ENCODE results near the gene AFAP1L1.

The AFAP1L1 gene

DNA sequence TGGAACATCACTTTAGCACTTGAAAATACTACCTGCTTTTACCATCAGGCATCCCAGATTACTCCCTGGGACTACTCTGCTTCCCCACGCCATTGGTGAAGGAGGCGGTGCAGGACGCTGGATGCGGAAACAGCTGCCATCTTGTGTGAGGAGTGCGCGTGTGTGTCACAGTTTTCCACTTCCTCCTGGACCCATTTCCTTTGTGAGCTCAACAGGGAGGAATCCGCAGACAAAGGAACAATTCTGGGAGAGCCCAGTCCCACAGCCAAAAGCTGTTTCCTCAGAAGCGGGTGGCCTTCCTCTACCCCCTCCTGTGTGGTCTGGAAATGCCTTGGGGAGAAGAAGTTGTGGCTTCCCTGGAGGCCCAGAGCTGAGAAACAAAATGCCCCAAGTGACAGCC is 16.8 kb downstream of the AFAP1L1 start:
- DNase-seq = no peak

DNA sequence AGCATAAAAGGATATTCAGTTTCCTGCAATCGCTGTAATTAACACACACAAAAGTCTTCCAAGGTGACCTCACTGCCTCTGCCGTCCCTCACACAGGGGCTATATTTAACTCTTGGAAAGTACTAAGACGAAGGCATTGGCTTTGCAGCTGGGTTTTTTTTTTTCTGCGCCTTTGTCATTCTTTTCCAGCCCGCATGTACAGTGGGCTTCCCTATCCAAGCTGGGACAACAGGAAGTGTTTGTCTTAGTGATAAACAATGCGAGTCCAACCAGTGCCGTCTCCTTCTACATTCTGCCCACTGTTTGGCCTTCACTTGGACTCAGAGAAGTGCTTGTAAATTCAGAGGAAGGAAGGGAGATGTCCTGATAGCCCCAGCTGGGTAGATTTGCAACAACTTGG is 17.6 kb downstream of the AFAP1L1 start:
- no peak for DNase-seq

DNA sequence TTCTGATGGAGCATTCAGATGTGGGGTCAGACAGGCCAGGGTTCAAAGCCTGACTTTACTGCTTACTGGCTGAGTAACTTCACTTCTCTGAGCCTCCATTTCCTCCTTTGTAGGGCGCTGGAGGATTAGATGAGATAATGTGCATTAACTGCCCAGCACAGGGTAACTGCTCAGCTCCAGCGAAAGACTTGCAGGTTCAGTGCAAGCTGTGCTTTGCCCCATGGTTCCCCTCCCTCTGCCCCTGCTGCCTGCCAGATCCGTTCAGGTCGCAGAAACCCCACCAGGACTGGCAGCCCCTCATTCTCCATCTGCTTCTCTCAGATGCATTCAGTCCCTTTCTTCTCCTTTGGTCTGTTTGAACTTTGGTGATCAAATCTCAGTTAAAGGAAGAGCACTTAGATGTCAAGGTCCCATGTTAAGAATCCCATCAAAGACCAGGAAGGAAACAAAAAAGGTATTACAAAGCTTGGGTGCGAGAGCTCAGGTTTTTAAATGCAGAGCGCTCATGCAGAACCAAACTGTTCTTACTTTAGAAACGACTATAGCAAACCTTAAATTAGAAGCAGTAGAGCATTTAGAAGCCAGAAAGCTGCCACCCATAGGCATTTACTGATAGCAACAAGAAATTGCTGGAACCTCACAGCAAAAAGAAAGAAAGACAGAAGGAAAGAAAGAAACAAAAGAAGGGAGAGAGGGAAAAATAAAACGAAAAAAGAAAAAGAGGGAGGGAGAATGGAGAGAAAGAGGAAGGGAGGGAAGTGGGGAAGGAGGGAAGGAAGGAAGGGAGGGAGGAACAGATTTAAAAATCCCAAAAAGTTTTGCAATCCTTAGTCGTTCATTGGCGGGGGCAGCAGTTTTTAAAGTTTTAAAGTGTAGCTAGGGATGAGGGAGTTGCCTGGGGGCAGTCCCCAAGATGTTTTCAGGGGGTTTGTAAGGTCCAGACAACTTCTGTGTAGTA is 23.5 kb downstream of the AFAP1L1 start:
- no peak for DNase-seq

DNA sequence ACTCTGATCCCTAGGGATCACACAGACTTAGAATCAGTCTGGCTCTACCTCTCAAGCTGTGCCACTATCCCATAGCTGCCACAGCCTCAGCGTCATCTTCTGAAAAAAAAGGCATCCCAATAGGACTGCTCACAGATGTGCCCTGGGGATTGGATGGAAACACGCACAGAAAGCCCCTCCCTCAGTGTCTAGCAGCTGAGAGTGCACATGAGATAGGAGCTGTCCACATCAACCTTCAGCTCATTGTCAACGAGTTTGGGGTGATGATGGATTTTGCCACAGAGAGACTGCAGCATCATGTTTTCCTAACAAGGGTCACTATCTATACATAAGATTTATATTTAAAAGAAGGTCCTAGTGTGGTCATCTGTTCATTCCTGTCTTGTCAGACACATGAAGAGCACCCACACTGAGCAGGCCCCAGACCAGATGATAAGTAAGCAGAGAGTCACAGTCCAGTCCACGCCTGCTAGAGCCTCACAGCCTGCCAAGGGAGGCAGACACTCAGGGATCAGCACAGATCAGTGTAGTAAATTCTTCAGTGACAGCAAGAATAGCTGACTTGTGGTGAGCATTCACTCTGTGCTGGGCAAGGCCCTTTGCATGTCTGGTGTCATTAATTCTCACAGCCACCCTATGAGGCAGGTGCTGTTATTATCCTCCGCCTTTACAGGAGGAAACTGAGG is 25.8 kb downstream of the AFAP1L1 start:
- DNase-seq = no peak

DNA sequence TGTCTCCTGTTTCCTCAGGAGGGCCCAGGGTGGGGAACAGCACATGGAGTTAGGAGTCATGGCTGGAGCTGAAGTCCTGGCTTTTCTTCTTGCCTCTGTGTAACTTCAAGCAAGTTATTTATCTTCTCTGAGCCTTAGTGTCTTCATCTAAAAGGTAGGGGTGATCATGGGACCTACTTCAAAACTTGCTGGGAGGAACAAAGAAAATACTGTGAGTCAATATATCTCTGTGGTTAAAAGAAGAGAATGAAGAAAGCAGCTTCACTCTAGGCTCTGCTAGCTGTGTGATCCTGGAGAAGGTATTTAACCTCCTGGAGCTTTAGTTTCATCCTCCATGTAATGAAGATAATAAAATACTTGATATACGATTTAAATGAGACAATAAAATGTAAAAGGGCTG is 26.5 kb downstream of the AFAP1L1 start:
- no peak for DNase-seq

DNA sequence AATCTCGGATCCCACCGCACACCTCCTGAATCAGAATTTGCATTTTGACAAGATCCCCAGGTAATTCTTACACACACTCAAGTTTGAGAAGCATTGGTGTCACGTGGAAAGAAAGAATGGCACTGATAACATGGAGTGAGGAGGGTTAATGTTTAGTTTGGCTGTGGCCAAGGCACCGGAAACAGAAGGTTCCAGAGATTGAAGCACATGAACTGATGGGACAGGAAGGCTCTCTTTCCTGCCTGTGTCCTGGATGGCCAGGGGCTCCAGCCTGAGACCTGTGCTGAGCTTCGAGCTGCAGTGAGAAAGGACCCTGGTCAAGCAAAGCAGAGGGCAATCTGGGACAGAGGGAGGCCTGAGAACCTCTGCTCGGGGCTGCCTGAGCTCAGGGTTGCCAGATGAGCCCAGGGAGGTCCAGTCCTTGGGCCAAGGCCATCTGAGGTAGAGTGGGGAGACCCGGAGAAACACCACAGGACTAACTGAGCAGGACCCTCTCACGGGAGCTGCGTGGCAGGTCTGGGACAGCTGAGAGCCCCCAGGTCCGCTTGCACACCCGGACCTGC is 27.3 kb downstream of the AFAP1L1 start:
- DNase-seq = no peak

DNA sequence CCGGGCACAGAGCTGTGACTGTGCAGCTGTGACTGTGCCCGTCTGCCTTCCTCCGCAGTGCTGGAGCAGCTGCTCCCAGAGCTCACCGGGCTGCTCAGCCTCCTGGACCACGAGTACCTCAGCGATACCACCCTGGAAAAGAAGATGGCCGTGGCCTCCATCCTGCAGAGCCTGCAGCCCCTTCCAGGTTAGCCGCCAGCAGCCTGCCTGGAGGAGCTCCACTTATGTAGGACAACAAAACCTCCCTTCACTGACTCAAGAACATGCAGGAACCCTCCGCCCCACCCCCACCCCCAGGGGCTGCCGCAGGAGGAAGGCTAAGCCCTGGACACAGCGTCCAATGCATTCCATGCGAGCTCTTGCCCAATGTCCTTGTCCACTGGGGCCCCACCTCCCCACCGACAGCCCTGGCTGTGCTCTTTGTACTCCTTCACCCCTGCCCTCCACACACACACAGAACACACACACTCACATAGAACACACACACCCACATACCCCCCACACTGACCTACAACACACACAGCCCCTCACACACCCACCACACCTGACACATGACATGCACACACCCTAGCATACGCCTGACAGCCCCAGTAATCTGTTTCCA is 27.9 kb downstream of the AFAP1L1 start:
- no peak for DNase-seq

DNA sequence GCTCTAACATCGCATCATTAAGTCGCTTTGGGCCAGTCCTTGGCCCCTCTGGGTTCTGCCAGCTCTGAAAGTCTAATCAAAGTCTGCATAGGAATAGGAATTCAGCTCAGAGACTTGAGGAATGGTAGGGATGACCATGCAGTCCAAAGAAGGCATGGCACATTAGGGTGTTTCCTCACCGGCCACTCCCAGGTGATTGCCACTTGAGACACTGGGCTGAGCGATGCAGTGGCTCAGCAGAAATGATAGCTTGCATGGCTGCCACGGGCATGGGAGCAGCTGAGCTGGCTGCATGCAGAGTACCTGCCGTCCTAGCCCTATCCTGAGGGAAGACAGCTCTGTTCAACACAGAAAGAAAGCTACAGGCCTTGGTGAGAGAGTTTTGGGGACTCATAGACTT is 28.8 kb downstream of the AFAP1L1 start:
- DNase-seq = no peak

DNA sequence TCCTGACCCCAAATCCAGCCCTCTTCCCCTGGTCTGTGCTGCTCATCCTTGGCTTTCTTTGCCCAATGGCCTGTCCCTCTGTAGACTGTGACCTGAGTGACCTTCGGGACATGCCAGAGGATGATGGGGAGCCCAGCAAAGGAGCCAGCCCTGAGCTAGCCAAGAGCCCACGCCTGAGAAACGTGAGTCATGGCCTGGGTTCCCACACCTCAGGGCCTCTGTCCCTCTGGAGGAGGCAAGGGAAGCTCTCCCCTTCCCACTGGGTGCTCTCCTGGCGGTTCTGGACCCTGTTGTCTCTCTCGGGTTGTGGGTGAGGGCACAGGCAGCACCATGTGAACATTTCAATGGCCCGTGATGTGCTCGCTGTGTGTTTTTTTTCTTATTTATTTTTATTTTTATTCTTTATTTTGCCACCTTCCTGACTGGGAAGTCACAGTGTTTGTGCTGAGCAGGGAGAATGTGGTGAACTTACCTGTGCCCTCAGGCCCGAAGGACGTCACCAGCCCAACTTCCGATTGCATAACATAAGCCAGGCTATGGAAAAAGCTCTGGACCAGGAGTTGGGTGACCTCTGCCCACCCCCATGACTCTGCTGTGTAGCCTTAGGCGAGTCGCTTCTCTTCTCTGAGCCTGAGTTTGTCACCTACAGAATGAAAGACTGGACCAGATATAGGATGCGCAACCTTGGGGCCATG is 29.5 kb downstream of the AFAP1L1 start:
- no peak for DNase-seq

DNA sequence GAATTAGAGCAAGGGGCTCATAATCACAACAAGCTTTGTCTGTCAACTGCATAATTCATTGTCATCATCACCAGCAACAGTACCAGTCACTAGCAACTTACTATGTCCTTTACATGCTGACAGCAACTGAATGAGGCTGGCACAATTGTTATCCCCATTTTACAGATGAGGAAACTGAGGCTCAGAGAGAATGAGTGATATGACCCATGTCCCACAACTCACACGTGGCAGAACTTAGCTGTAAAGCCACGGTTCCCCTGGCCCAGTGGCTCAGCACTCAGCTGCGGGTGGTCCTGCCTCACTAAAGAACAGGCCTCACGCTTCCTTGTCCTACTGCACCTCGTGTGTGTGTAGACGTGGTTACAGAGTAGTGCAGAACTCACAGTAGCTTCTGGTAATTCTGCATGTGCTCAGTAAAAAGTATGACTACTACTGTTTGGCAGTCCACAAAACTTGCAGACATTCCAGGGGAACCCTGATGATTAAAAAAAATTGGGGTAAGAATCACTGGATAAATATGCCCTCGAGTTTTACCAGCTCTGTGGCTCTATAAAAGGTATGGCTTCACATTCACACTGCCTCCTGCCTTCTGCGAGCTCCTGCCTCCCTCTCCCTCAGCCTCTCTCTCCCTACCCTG is 30.2 kb downstream of the AFAP1L1 start:
- no peak for DNase-seq

DNA sequence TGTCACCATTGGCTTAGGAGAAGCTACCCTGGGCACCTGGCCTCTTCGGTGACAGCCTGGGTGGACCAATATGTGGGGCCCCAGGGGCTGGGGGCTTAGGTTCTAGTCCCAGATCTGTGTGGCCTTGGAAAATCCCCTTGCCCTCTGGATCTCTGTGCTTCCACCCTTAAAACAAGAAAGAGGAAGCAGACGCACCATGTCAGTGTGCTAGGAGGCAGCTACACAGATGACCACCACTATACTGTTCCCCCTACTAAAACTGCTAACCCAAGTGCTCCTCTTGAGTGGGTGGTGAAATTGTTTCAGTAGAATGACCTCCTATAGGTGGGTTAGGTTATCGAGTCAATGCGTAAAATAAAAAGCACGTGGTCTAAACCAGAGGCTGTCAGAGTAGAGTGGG is 31.0 kb downstream of the AFAP1L1 start:
- DNase-seq = no peak

DNA sequence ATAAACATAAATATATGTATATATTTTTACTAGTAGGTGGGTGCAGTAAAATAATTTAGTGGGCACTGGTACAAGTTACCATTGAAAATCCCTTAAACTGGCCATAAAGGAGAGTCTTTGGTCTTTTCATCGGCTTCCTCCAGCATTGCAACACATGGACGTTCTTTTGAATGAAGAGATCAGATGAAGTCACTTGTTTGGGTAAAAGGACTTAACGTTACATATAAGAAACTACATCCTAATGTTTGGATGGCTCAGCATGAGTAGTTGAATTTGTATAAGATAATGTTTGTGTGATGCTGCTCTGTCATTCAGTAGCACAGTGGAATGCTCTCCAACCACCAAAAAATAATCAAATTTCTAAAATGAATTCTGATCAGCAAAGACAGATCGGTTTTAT is 31.6 kb downstream of the AFAP1L1 start:
- DNase-seq = no peak

DNA sequence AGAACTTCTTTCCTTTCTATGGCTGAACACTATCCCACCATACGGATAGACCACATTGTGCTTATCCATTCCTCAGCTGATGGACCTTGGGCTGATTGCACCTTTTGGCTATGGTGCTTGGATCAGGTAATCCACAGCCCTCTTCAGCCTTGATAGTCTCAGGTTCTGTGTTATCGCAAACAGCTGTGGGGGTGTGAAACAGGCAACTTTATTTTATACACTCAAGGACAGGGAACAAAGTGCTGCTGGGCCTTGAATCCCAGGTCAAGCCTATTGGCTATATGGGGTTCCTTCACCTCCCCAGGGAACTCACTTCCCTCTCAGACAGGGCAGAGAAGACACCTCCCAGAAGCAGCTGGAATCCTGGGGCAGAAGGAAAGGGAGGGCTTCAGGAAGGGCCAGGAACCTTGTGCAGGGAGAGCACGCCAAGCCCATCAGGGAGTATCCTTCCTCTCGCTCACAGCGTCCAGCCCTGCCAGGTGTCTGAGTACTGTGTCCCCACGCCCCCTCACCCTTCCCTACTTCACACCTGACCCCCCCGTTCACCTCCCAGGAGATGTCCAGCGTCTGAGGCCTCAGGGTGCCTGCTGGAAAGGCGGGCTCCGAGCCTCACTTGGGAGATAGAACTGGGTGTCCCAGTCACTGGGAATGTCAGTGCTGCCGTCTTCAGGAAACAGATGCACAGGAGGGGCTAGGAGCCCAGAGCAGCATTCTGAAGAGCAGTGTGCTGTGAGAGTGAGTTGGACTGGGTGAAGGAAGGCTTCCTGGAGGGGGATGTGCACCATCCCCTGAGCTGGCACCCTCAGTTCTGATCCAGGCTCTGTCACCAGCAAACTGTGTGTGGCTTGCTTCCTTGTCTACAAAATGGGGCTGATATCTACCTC is 32.8 kb downstream of the AFAP1L1 start:
- DNase-seq = no peak

DNA sequence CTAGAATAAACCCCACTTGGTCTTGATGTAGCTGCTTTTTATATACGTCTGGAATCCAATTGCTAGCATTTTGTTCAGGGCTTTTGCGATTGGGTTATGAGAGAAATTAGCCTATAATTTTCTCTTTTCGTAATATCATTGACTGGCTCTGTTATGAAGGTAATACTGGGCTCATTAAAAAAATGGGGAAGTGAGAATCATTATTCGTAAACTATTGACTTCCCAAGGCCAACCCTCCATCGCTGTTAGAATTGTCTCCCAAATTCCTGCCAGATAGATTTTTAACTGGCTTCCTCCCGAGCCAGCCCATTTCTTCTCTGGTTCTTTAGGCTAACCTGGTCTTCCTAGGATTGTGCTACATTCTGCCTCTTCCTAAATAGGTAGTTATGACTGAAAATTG is 37.7 kb downstream of the AFAP1L1 start:
- no peak for DNase-seq

DNA sequence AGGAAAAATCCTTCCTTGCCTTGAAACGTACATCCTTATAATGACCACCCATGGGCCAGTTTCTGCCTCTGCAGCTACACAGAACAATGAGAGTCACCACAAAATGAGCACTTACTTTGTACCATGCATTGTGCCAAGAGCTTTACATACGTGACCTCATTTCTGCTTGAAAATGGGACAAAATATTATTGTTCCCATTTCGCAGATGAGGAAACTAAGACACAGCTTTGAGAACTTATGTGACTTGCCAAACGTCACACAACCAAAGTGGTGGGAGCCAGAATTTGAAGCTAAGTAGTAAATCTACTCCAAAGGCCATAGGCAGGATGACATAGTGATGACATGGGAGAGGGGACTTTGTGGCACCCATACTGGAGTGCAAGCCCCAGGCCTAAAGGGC is 38.8 kb downstream of the AFAP1L1 start:
- DNase-seq = no peak

DNA sequence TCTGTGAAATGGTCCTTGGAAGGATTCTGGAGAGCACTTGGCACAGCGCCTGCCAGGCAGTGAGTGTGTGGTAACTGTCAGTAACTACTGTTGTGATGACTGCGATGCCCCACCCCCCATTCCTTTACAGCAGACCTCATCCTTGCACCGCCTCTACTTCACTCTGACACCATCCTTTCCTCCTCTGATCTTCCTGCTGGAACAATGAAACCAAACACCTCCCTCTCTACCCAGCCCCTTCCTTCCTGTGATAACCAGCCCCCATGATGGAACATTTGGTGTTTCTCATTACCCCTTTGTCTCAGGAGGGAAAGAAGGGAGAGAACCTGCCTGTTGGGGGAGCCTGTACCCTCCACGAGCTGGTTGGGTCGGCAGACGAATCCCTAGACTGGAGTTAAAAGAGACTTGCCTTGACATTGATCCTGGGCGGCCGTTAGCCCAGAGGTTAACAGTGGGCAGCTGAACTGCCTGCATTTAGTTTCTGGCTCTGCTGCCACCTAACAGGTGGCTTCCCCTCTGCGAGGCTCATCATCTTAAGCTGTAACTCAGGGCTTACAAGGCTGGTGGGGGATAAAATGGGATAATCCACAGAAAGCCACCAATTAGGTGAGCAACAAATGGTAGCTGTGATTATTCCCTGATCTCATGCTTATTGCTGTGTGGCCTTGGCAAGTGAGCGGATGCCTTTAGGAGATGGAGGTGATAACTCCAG is 39.4 kb downstream of the AFAP1L1 start:
- no peak for DNase-seq

DNA sequence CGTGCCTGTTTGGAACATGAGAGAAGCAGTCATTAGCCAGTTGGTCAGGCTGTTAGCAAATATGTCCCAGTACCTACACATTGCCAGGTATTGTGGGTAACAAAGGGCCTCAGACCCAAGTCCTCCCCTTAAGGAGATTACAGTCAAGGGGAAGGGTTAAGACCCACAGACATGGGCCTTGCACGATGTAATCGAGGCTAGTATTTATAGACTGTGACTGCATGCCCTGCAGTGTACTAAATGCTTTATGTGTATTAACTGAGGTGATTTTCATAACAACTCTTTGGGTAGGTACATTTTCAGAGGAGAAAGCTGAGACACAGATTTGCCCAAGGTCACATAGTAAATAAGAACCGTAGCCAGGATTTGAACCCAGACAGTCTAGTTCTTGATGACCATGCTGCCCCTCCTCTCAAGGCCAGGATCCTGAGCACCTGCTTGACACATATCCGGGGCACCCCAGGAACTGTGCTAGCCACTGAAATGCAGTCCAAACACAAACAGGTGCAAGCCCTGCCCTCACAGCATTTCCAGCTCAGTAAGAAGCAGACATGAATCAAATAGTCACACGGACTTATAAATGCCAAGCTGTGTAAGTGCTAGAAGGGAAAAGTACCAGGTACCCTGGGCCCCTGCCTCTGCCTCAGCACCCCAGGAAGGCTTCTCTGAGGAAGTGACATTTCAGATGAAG is 41.6 kb downstream of the AFAP1L1 start:
- peak; percentile 20 for DNase-seq

DNA sequence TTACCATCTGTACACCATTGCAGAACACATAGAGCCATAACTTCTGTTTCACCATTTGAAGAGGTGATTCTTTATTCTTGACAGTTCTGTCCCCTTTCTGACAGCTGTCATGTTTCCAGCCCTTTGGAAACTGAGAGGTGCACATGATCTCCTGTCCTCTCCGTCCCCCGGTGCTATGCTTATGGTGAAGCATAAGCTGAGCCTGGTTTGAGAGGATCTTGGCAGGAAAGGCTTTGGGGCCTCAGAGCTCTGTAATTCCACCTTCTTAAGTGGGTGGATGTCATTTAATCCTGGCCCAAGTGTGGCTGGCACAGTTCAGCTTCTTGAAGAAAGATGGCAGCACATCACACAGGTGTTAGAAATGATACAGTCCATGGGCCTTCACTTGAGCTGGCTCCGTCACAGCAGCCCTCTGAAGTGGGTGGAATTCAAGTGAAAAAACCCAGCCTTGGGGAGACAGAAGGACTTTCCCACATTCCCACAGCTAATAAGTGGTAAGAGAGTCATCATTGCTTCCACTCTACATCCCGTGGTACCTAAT is 43.0 kb downstream of the AFAP1L1 start:
- no peak for DNase-seq

DNA sequence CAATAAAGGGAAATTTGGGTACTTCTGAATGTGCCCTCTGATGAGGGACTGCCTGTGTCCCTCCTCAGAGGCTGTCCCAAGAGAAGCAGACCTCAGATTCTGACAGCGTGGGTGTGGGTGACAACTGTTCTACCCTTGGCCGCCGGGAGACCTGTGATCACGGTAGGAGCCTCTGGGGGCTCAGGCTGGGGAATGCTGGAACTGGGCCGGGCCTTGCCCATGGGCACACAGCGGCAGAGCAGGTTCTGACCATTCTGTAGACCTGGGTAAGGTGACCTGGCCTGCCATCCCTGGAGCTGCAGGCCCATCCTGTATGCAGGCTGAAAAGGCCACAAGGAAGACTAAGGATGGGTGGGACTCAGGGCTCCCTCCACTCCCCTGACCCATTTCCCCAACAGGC is 44.1 kb downstream of the AFAP1L1 start:
- no peak for DNase-seq
